ENCODE results near the gene DNM3. TPM values are rescaled to one million over a fixed set of nuclear protein-coding genes. Genes with fewer than 3 reads are reported as not detected.

The DNM3 gene
- total RNA-seq, 1 experiment from 2014 or later: 2.7 TPM

- WGBS (ENCODE audit: extremely low coverage, insufficient read length, low lambda C conversion rate): no CpG with 5 or more reads among the region's 1 CpG
- no peak overlapping the region for H2AK5ac ChIP-seq (ENCODE audit: insufficient read length, low read length)
- no peak overlapping the region for H3K4ac ChIP-seq (ENCODE audit: low read depth, low read length)
- Mint-ChIP-seq H3K4me1 (peaks cover 6 to 12% of the 10 kb centered on the region in 2 experiments), H3K4me3 (no peak overlapping the region), H3K27me3 (ENCODE audit: low read depth) (no peaks in the 10 kb centered on the region), H3K36me3 (ENCODE audit: insufficient read depth in 1 of 3, low read depth in 3 of 3) (peaks cover 0 to 2% (median 0%) of the 10 kb centered on the region in 3 experiments; a peak in 2 of 7 replicates), H3K27ac (no peak overlapping the region), H3K9me3 (peaks cover 0 to under 1% of the 10 kb centered on the region in 2 experiments; a peak in 2 of 5 replicates)
- no peaks in the 10 kb centered on the region for H3K9me3 ChIP-seq (ENCODE audit: control insufficient read depth, low read depth, low read length)
- no peak overlapping the region for H2BK20ac ChIP-seq (ENCODE audit: low read depth, low read length, poor library complexity, severe bottlenecking)
- no peak overlapping the region for H2BK12ac ChIP-seq (ENCODE audit: insufficient read length, low read depth, low read length)
- no peak overlapping the region for H3K56ac ChIP-seq (ENCODE audit: insufficient read length, low read depth, low read length)
- no peak overlapping the region for H2BK120ac ChIP-seq (ENCODE audit: low read depth, low read length, poor library complexity, severe bottlenecking)
- H3K79me2 ChIP-seq (ENCODE audit: insufficient read depth, low read length): no peaks in the 10 kb centered on the region
- H3K27ac ChIP-seq (ENCODE audit: insufficient read length, low read depth, low read length): no peak overlapping the region
- no peaks in the 10 kb centered on the region for H3K27me3 ChIP-seq (ENCODE audit: insufficient read depth, low read length)
- no peak overlapping the region for H3K18ac ChIP-seq (ENCODE audit: insufficient read length, low read depth, low read length)
- H4K8ac ChIP-seq (replicated peaks; ENCODE audit: insufficient read length, low read depth, low read length): no peak overlapping the region
- no peak overlapping the region for H3K14ac ChIP-seq (ENCODE audit: insufficient read depth, low read length)
- H3T11ph ChIP-seq (ENCODE audit: low read length): no peak overlapping the region
- H2AFZ ChIP-seq (ENCODE audit: low read length): no peak overlapping the region
- H3K79me1 ChIP-seq (ENCODE audit: insufficient read depth, low read depth, low read length, poor library complexity, severe bottlenecking): no peaks in the 10 kb centered on the region
- no peak for DNase-seq
- TF ChIP-seq CTCF (conservative IDR thresholded peaks at IDR 0.05): no peak
- no peak overlapping the region for H3K23ac ChIP-seq (ENCODE audit: insufficient read length, low read depth, low read length)
- no peak overlapping the region for H2BK5ac ChIP-seq (ENCODE audit: insufficient read length, low read length)
- H4K20me1 ChIP-seq (ENCODE audit: control insufficient read depth, insufficient read depth, insufficient read length): no peaks in the 10 kb centered on the region
- no peak overlapping the region for H3K4me2 ChIP-seq (ENCODE audit: insufficient read depth, insufficient read length, low read length)
- H4K91ac ChIP-seq (ENCODE audit: insufficient read length, low read depth, low read length): no peak overlapping the region
- H3K9ac ChIP-seq (ENCODE audit: extremely low read depth, insufficient read length, low read length): no peak overlapping the region
- no peaks in the 10 kb centered on the region for H3K23me2 ChIP-seq (ENCODE audit: insufficient read length, low read depth, low read length, poor library complexity, severe bottlenecking)
- no peaks in the 10 kb centered on the region for H3K4me1 ChIP-seq (ENCODE audit: insufficient read depth, low read length)
- no peak overlapping the region for H4K5ac ChIP-seq (ENCODE audit: insufficient read length, low read depth, low read length)
- no peak overlapping the region for H2BK15ac ChIP-seq (ENCODE audit: low read depth, low read length)
Observed at GRCh38 chr1:172265905-172266304, 424.6 kb downstream of the DNM3 start.
